ENCODE measurements around the gene KRT27. TPM values are rescaled to one million over a fixed set of nuclear protein-coding genes. Genes with fewer than 3 reads are reported as not detected.

Gene KRT27
- total and polyA plus RNA-seq, 2 experiments from 2014 or later = not detected

DNA sequence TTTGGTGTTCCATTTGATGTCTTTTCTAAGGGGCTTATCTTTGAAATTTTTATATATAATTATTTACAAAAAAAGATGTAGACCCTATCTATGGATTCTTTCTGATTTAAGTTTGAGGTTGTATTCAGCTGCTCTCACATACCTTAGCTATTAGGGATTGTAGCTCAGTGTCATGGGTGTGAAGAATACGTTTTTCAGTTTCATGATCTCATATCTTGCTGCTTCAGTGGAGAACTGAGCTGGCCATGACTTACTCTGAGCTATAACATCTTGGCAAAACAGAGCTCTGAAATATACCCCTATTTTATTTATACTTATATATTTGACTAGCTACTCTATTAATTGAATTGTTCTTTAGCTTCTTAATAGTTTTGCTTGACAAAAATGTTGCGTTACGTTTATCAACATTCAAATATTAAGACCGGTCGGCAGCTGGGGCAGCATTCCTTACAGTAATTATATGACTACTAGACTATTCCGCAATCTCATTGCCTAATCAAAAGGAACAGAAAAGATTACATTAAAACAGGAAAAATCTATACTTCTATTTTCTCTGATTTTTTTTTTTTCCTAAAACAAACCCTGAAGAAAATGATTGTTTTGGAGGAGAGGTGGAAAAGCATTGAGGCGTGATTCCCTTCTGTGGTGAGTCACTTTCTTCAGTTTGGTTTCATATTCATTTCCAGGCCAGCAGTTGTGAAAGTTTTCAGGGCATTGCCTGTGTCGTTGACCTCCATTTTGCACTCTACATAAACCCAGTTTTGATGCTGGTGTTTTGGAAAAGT is 54.7 kb downstream of the KRT27 start (continued):
- TF ChIP-seq, protein P1, sequence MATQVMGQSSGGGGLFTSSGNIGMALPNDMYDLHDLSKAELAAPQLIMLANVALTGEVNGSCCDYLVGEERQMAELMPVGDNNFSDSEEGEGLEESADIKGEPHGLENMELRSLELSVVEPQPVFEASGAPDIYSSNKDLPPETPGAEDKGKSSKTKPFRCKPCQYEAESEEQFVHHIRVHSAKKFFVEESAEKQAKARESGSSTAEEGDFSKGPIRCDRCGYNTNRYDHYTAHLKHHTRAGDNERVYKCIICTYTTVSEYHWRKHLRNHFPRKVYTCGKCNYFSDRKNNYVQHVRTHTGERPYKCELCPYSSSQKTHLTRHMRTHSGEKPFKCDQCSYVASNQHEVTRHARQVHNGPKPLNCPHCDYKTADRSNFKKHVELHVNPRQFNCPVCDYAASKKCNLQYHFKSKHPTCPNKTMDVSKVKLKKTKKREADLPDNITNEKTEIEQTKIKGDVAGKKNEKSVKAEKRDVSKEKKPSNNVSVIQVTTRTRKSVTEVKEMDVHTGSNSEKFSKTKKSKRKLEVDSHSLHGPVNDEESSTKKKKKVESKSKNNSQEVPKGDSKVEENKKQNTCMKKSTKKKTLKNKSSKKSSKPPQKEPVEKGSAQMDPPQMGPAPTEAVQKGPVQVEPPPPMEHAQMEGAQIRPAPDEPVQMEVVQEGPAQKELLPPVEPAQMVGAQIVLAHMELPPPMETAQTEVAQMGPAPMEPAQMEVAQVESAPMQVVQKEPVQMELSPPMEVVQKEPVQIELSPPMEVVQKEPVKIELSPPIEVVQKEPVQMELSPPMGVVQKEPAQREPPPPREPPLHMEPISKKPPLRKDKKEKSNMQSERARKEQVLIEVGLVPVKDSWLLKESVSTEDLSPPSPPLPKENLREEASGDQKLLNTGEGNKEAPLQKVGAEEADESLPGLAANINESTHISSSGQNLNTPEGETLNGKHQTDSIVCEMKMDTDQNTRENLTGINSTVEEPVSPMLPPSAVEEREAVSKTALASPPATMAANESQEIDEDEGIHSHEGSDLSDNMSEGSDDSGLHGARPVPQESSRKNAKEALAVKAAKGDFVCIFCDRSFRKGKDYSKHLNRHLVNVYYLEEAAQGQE (IDR thresholded peaks at IDR 0.05; ENCODE audit: unreplicated experiment) = no peak
- TF ChIP-seq ZNF114 (CRISPR knock-in tag; IDR thresholded peaks at IDR 0.05) (no peak), ETS1 (IDR thresholded peaks at IDR 0.05) (no peak)
- TF ChIP-seq, protein P2, sequence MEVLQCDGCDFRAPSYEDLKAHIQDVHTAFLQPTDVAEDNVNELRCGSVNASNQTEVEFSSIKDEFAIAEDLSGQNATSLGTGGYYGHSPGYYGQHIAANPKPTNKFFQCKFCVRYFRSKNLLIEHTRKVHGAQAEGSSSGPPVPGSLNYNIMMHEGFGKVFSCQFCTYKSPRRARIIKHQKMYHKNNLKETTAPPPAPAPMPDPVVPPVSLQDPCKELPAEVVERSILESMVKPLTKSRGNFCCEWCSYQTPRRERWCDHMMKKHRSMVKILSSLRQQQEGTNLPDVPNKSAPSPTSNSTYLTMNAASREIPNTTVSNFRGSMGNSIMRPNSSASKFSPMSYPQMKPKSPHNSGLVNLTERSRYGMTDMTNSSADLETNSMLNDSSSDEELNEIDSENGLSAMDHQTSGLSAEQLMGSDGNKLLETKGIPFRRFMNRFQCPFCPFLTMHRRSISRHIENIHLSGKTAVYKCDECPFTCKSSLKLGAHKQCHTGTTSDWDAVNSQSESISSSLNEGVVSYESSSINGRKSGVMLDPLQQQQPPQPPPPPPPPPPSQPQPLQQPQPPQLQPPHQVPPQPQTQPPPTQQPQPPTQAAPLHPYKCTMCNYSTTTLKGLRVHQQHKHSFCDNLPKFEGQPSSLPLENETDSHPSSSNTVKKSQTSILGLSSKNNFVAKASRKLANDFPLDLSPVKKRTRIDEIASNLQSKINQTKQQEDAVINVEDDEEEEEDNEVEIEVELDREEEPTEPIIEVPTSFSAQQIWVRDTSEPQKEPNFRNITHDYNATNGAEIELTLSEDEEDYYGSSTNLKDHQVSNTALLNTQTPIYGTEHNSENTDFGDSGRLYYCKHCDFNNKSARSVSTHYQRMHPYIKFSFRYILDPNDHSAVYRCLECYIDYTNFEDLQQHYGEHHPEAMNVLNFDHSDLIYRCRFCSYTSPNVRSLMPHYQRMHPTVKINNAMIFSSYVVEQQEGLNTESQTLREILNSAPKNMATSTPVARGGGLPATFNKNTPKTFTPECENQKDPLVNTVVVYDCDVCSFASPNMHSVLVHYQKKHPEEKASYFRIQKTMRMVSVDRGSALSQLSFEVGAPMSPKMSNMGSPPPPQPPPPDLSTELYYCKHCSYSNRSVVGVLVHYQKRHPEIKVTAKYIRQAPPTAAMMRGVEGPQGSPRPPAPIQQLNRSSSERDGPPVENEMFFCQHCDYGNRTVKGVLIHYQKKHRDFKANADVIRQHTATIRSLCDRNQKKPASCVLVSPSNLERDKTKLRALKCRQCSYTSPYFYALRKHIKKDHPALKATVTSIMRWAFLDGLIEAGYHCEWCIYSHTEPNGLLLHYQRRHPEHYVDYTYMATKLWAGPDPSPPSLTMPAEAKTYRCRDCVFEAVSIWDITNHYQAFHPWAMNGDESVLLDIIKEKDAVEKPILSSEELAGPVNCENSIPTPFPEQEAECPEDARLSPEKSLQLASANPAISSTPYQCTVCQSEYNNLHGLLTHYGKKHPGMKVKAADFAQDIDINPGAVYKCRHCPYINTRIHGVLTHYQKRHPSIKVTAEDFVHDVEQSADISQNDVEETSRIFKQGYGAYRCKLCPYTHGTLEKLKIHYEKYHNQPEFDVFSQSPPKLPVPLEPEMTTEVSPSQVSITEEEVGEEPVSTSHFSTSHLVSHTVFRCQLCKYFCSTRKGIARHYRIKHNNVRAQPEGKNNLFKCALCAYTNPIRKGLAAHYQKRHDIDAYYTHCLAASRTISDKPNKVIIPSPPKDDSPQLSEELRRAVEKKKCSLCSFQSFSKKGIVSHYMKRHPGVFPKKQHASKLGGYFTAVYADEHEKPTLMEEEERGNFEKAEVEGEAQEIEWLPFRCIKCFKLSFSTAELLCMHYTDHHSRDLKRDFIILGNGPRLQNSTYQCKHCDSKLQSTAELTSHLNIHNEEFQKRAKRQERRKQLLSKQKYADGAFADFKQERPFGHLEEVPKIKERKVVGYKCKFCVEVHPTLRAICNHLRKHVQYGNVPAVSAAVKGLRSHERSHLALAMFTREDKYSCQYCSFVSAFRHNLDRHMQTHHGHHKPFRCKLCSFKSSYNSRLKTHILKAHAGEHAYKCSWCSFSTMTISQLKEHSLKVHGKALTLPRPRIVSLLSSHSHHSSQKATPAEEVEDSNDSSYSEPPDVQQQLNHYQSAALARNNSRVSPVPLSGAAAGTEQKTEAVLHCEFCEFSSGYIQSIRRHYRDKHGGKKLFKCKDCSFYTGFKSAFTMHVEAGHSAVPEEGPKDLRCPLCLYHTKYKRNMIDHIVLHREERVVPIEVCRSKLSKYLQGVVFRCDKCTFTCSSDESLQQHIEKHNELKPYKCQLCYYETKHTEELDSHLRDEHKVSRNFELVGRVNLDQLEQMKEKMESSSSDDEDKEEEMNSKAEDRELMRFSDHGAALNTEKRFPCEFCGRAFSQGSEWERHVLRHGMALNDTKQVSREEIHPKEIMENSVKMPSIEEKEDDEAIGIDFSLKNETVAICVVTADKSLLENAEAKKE (CRISPR knock-in tag; IDR thresholded peaks at IDR 0.05) = no peak
